HG02884 (cell line): ENCODE measurements around the gene RUNX1.

Experiments used
- ATAC-seq: cut with Tn5 transposase; IDR thresholded peaks from one replicate; pipeline ENCODE4 v1.9.1; 2021; ENCODE audit warnings: mild to moderate bottlenecking, moderate library complexity; ENCODE audit not compliant: unreplicated experiment

The RUNX1 gene

GRCh38 chr21:34836933-34837505, 212.1 kb downstream of the RUNX1 start:
- ATAC-seq = no peak

- no peak for ATAC-seq
These were observed 212.8 kb downstream of the RUNX1 start for GRCh38 chr21:34836103-34836932.

- ATAC-seq = no peak
These were observed 213.6 kb downstream of the RUNX1 start for GRCh38 chr21:34835526-34835925.

GRCh38 chr21:34834852-34835501, 214.1 kb downstream of the RUNX1 start:
- no peak for ATAC-seq

GRCh38 chr21:34834290-34834689, 214.8 kb downstream of the RUNX1 start:
- no peak for ATAC-seq

GRCh38 chr21:34833465-34833864, 215.6 kb downstream of the RUNX1 start:
- ATAC-seq = no peak

GRCh38 chr21:34830386-34831170, 218.5 kb downstream of the RUNX1 start:
- ATAC-seq = no peak

- no peak for ATAC-seq
These were observed 221.5 kb downstream of the RUNX1 start for GRCh38 chr21:34827445-34828235.

GRCh38 chr21:34826836-34827235, 222.3 kb downstream of the RUNX1 start:
- no peak for ATAC-seq

- ATAC-seq = no peak
These were observed 223.1 kb downstream of the RUNX1 start for GRCh38 chr21:34825948-34826548.

- no peak for ATAC-seq
These were observed 224.0 kb downstream of the RUNX1 start for GRCh38 chr21:34825101-34825500.

- ATAC-seq = no peak
These were observed 224.8 kb downstream of the RUNX1 start for GRCh38 chr21:34824314-34824713.

- ATAC-seq = no peak
These were observed 226.2 kb downstream of the RUNX1 start for GRCh38 chr21:34822942-34823341.

- ATAC-seq = no peak
These were observed 226.9 kb downstream of the RUNX1 start for GRCh38 chr21:34822168-34822567.

GRCh38 chr21:34821717-34822116, 227.4 kb downstream of the RUNX1 start:
- no peak for ATAC-seq

GRCh38 chr21:34820051-34820450, 229.1 kb downstream of the RUNX1 start:
- no peak for ATAC-seq

- ATAC-seq = no peak
These were observed 229.6 kb downstream of the RUNX1 start for GRCh38 chr21:34819357-34819999.

GRCh38 chr21:34818662-34819158, 230.4 kb downstream of the RUNX1 start:
- ATAC-seq = no peak
